Measurements from ENCODE around the gene LYPD6B. TPM values are rescaled to one million over a fixed set of nuclear protein-coding genes. Genes with fewer than 3 reads are reported as not detected.

Gene LYPD6B
- total RNA-seq, 5 donors from 2014 or later (not counting 1 experiment from before 2014, with no cell fraction given), result not detected

DNA sequence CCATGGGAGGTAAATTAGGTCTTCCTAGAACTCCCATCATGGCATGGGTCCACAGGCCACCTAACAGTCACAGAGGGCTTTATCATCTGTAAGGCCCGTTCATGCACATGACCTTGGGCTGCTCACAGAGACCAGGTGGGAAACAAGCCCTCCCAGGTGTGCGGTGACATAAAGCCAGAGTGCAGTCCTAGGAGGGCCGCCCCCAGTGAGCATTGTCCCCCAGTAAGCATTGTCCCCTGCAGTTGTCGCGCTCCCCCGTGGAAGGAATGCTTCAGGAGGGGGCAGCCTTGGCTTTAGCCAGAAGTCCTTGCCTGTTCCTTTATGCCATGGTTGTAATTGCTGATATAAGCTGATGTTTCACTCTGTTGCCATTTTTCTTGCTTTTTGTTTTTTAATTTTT lies 41.7 kb upstream of the LYPD6B start:
- POLR2A ChIA-PET, result no interaction called here
- Histone ChIP-seq H3K27me3 (replicated peaks in 1 of 2; ENCODE audit: control insufficient read depth in 2 of 2, extremely low read depth in 1 of 2, insufficient read depth in 2 of 2, low read length in 1 of 2) (no peaks in the 10 kb centered on the region), H3K9me3 (no peaks in the 10 kb centered on the region), H3K36me3 (ENCODE audit: control insufficient read depth in 2 of 2, extremely low read depth in 1 of 2, insufficient read depth in 1 of 2, low read length in 1 of 2) (peaks cover 0 to under 1% of the 10 kb centered on the region in 2 donors), H3K27ac (ENCODE audit: low read length) (no peak overlapping the region), H3K4me1 (ENCODE audit: control insufficient read depth in 1 of 2, extremely low read depth in 1 of 2, insufficient read depth in 2 of 2, low read length in 2 of 2) (no peaks in the 10 kb centered on the region), H3K4me3 (ENCODE audit: control insufficient read depth in 1 of 2, extremely low read depth in 1 of 2, low read length in 1 of 2) (no peak overlapping the region)
- DNase-seq, result no peak
- no peak overlapping the region for H3K4me3 Mint-ChIP-seq
- no peaks in the 10 kb centered on the region for H3K4me1 Mint-ChIP-seq
- no peaks in the 10 kb centered on the region for H3K9me3 Mint-ChIP-seq
- no peak for ATAC-seq (replicated peaks in 1 of 4)
- CTCF ChIA-PET, result no interaction called here
- WGBS (ENCODE audit: insufficient coverage), result 86% methylated on average over 3 of the region's 6 CpGs
- no peak overlapping the region for H3K27ac Mint-ChIP-seq
- H3K36me3 Mint-ChIP-seq, result peaks cover 31% of the 10 kb centered on the region
- no peaks in the 10 kb centered on the region for H3K27me3 Mint-ChIP-seq

DNA sequence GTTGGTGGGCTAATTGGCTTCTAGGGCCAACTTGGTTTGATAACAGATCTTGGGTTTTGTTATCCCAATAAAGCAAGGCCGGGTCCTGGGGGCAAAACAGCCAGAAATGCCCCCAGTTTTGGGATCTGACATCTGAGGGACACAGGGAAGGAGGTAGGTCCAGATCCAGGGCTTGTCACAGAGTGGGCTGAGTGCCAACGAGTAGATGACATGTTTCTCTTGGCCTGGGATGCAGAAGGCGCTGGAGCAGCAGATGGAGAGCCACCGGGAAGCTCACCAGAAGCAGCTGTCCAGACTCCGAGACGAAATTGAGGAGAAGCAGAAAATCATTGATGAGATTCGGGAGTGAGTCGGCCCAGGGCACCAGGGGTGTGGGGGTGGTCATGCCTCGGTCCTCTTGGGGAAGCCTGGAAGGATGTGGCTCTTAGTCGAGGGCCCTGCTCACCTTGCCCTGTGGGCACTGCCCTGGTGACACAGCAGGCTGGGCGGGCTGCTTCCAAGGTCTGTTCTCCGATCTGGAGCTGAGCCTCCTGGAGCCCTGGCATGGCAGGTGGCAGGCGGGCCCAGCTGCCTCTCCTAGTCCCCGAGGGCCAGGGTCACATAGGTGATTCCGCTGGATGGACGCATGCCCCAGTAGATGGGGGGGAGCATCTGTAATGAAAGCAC lies 40.2 kb upstream of the LYPD6B start:
- no peak overlapping the region for H3K4me3 Mint-ChIP-seq
- H3K36me3 Mint-ChIP-seq, result peaks cover 36% of the 10 kb centered on the region

DNA sequence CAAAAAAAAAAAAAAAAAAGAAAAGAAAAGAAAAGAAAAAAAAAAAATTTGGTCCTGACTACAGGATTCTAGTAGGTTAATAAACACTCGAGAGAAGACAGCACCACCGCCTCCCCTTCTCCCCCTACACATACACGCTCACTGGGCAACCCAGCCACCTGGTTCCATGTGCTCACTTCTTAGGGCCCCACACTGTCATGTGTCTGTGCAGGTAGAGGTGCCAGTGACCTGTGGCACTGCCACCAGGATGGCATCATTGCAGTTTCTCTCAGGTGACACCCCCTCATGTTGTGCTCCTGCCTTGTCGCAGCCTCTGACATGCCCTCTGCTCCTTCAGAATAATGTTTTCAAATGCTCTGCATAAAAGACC lies 39.7 kb upstream of the LYPD6B start:
- Mint-ChIP-seq H3K9me3 (no peaks in the 10 kb centered on the region), H3K4me3 (no peak overlapping the region), H3K27me3 (no peaks in the 10 kb centered on the region), H3K27ac (no peak overlapping the region), H3K36me3 (peaks cover 33% of the 10 kb centered on the region), H3K4me1 (no peaks in the 10 kb centered on the region)
- Histone ChIP-seq H3K36me3 (ENCODE audit: control insufficient read depth in 2 of 2, extremely low read depth in 1 of 2, insufficient read depth in 1 of 2, low read length in 1 of 2) (no peaks in the 10 kb centered on the region), H3K4me1 (ENCODE audit: control insufficient read depth in 1 of 2, extremely low read depth in 1 of 2, insufficient read depth in 2 of 2, low read length in 2 of 2) (no peaks in the 10 kb centered on the region), H3K27ac (ENCODE audit: low read length) (no peak overlapping the region), H3K27me3 (replicated peaks in 1 of 2; ENCODE audit: control insufficient read depth in 2 of 2, extremely low read depth in 1 of 2, insufficient read depth in 2 of 2, low read length in 1 of 2) (no peaks in the 10 kb centered on the region), H3K4me3 (ENCODE audit: control insufficient read depth in 1 of 2, extremely low read depth in 1 of 2, low read length in 1 of 2) (no peak overlapping the region), H3K9me3 (no peaks in the 10 kb centered on the region)
- ChIA-PET POLR2A (no interaction called here), CTCF (no interaction called here)
- ATAC-seq (replicated peaks in 1 of 4), result no peak
- 96% methylated on average over 3 of the region's 4 CpGs for WGBS (ENCODE audit: insufficient coverage)
- DNase-seq, result no peak

More for the DNA sequence above, 40.2 kb upstream of the LYPD6B start:
- DNase-seq (no peak), ATAC-seq (replicated peaks in 1 of 4) (no peak)
- Mint-ChIP-seq H3K27me3 (no peaks in the 10 kb centered on the region), H3K4me1 (no peaks in the 10 kb centered on the region), H3K9me3 (no peaks in the 10 kb centered on the region), H3K27ac (no peak overlapping the region)
- Histone ChIP-seq H3K4me3 (ENCODE audit: control insufficient read depth in 1 of 2, extremely low read depth in 1 of 2, low read length in 1 of 2) (no peak overlapping the region), H3K27ac (ENCODE audit: low read length) (no peak overlapping the region), H3K9me3 (no peaks in the 10 kb centered on the region), H3K4me1 (ENCODE audit: control insufficient read depth in 1 of 2, extremely low read depth in 1 of 2, insufficient read depth in 2 of 2, low read length in 2 of 2) (no peaks in the 10 kb centered on the region), H3K36me3 (ENCODE audit: control insufficient read depth in 2 of 2, extremely low read depth in 1 of 2, insufficient read depth in 1 of 2, low read length in 1 of 2) (no peaks in the 10 kb centered on the region), H3K27me3 (replicated peaks in 1 of 2; ENCODE audit: control insufficient read depth in 2 of 2, extremely low read depth in 1 of 2, insufficient read depth in 2 of 2, low read length in 1 of 2) (no peaks in the 10 kb centered on the region)
- POLR2A ChIA-PET, result no interaction called here
- CTCF ChIA-PET, result no interaction called here
- WGBS (ENCODE audit: insufficient coverage), result 86% methylated on average over 10 of the region's 16 CpGs

DNA sequence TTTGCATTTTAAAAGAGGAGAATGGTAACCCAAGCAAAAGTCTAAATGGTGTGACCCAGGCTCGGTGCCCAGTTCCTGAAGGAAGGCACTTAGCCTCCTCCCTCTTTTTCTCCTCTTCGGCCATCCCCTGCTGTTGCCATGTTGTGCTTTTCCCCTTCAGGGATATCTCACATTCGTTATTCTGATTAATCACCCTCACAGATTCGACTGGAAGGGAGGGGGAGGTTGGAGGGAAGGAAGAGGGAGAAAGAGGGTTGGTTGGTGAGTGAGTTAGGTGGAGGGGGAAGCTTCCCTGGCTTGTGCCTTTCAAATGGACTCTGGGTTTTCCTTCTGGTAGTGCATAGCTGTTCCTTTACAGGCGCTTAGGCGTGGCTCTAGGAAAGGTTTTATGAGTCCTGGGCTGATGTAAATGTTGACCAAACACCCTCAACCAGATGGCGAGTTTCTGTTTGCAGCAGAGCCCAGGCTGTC lies 39.0 kb upstream of the LYPD6B start:
- Histone ChIP-seq H3K4me1 (ENCODE audit: control insufficient read depth in 1 of 2, extremely low read depth in 1 of 2, insufficient read depth in 2 of 2, low read length in 2 of 2) (no peaks in the 10 kb centered on the region), H3K9me3 (no peaks in the 10 kb centered on the region), H3K27ac (ENCODE audit: low read length) (no peak overlapping the region), H3K4me3 (ENCODE audit: control insufficient read depth in 1 of 2, extremely low read depth in 1 of 2, low read length in 1 of 2) (no peak overlapping the region), H3K36me3 (ENCODE audit: control insufficient read depth in 2 of 2, extremely low read depth in 1 of 2, insufficient read depth in 1 of 2, low read length in 1 of 2) (no peaks in the 10 kb centered on the region), H3K27me3 (replicated peaks in 1 of 2; ENCODE audit: control insufficient read depth in 2 of 2, extremely low read depth in 1 of 2, insufficient read depth in 2 of 2, low read length in 1 of 2) (no peaks in the 10 kb centered on the region)
- WGBS (ENCODE audit: insufficient coverage), result no CpG with 5 or more reads among the region's 7 CpGs
- peaks cover 27% of the 10 kb centered on the region for H3K36me3 Mint-ChIP-seq
- H3K27ac Mint-ChIP-seq, result no peak overlapping the region
- ATAC-seq (replicated peaks in 1 of 4), result no peak
- no peaks in the 10 kb centered on the region for H3K27me3 Mint-ChIP-seq
- H3K9me3 Mint-ChIP-seq, result no peaks in the 10 kb centered on the region
- ChIA-PET CTCF (no interaction called here), POLR2A (no interaction called here)
- H3K4me1 Mint-ChIP-seq, result no peaks in the 10 kb centered on the region
- H3K4me3 Mint-ChIP-seq, result no peak overlapping the region
- no peak for DNase-seq

DNA sequence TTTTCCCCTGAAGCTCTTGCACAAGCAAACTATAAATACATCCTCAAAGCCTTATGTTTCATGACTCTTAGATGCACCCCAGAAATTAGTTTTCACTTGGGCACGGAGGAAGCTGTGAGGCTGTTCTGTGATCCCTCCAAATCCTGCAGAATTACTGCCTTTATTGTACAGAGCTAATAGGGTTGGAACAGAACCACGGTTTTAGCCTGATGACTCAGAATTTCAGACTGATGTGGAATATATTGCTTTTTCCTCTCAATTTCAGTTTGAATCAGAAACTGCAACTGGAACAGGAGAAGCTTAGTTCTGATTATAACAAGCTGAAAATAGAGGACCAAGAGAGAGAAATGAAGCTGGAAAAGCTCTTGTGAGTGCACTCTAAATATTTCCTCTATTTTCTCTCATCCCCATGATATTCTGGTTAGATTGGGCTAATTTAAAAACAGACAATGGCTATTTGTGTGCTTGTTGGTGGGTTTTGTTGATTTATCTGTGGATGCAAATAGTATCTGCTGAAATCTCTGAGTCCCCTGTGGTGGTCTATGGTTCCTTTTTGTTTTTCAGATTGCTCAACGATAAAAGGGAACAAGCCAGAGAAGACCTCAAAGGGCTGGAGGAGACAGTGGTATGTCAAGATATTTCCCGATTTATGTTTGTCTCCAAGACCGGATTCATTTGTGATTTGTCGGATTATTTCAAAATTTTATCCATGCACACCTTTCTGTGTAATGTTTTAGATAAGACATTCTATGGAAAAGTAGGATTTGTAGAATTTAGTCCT lies 38.2 kb upstream of the LYPD6B start:
- Mint-ChIP-seq H3K4me3 (no peak overlapping the region), H3K9me3 (no peaks in the 10 kb centered on the region), H3K36me3 (peaks cover 24% of the 10 kb centered on the region), H3K27ac (no peak overlapping the region), H3K4me1 (no peaks in the 10 kb centered on the region), H3K27me3 (no peaks in the 10 kb centered on the region)
- ATAC-seq (replicated peaks in 1 of 4) (no peak), DNase-seq (no peak)
- Histone ChIP-seq H3K27me3 (replicated peaks in 1 of 2; ENCODE audit: control insufficient read depth in 2 of 2, extremely low read depth in 1 of 2, insufficient read depth in 2 of 2, low read length in 1 of 2) (no peaks in the 10 kb centered on the region), H3K4me3 (ENCODE audit: control insufficient read depth in 1 of 2, extremely low read depth in 1 of 2, low read length in 1 of 2) (no peak overlapping the region), H3K36me3 (ENCODE audit: control insufficient read depth in 2 of 2, extremely low read depth in 1 of 2, insufficient read depth in 1 of 2, low read length in 1 of 2) (no peaks in the 10 kb centered on the region), H3K9me3 (no peaks in the 10 kb centered on the region), H3K27ac (ENCODE audit: low read length) (no peak overlapping the region), H3K4me1 (ENCODE audit: control insufficient read depth in 1 of 2, extremely low read depth in 1 of 2, insufficient read depth in 2 of 2, low read length in 2 of 2) (no peaks in the 10 kb centered on the region)
- ChIA-PET CTCF (interaction anchor here in 1 of 2 donors (0.6 kb wide), 1 partner anchor 18 kb away, joined by 3 read pairs; no protein-coding TSS in a partner anchor), POLR2A (no interaction called here)
- no CpG with 5 or more reads among the region's 6 CpGs for WGBS (ENCODE audit: insufficient coverage)

DNA sequence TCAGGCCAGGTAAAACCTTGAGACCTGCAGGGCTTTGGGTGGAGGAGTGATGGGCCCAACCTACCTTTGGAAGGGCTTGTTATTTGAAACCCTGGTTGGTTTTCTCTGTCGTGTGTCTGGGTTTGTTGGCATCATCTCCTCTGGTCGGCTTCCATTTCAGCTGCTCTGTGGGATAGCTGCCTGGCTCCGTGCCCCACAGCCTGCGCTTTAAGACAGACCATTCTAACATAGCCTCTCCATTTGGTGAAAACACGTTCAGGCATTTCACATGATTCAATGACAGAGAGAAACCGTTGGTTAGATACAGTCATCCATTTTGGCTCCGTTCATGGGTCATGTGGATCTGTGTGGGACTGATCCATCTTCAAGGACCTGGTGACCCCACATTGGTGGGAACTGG lies 37.0 kb upstream of the LYPD6B start:
- ChIA-PET CTCF (no interaction called here), POLR2A (no interaction called here)
- H3K27ac Mint-ChIP-seq, result no peak overlapping the region
- no peak for DNase-seq
- no peaks in the 10 kb centered on the region for H3K9me3 ChIP-seq
- H3K4me1 Mint-ChIP-seq, result no peaks in the 10 kb centered on the region
- ATAC-seq (replicated peaks in 1 of 4), result no peak
- H3K4me3 Mint-ChIP-seq, result no peak overlapping the region
- H3K27me3 Mint-ChIP-seq, result no peaks in the 10 kb centered on the region
- H3K36me3 ChIP-seq (ENCODE audit: control insufficient read depth in 2 of 2, extremely low read depth in 1 of 2, insufficient read depth in 1 of 2, low read length in 1 of 2), result no peaks in the 10 kb centered on the region
- H3K36me3 Mint-ChIP-seq, result peaks cover 24% of the 10 kb centered on the region
- no peak overlapping the region for H3K4me3 ChIP-seq (ENCODE audit: control insufficient read depth in 1 of 2, extremely low read depth in 1 of 2, low read length in 1 of 2)
- no peaks in the 10 kb centered on the region for H3K9me3 Mint-ChIP-seq
- H3K27me3 ChIP-seq (replicated peaks in 1 of 2; ENCODE audit: control insufficient read depth in 2 of 2, extremely low read depth in 1 of 2, insufficient read depth in 2 of 2, low read length in 1 of 2), result no peaks in the 10 kb centered on the region
- WGBS (ENCODE audit: insufficient coverage), result 98% methylated on average over 7 of the region's 7 CpGs
- no peak overlapping the region for H3K27ac ChIP-seq (ENCODE audit: low read length)
- no peaks in the 10 kb centered on the region for H3K4me1 ChIP-seq (ENCODE audit: control insufficient read depth in 1 of 2, extremely low read depth in 1 of 2, insufficient read depth in 2 of 2, low read length in 2 of 2)

All from T-cell (primary cell).